Left cardiac atrium (tissue), 4 donors: ENCODE results near the gene ORM1. TPM values are rescaled to one million over a fixed set of nuclear protein-coding genes. Genes with fewer than 3 reads are reported as not detected.

Experiments
- ATAC-seq, 2 donors: fragments of 200-7000 bp; cut with Tn5 transposase; one replicate each; pipeline ENCODE4 v1.9.1; 2020; ENCODE audit warnings: mild to moderate bottlenecking in 2 of 2, moderate library complexity in 2 of 2
- DNase-seq: peaks from one replicate; pipeline ENCODE4 v3.0.0-alpha.2; 2020
- intact Hi-C, 2 donors: fragments of 100-400 bp; cut with DNase I; formaldehyde crosslinking; loops; one replicate each; pipeline versions ENCODE4 v1.14.1 to v1.15.1; 2022 to 2023
- total RNA-seq, 2 donors: library from RNA; stranded (reverse); fragmentation: NEBNext Ultra II Directional; extraction: Animal tissue kit (Norgen Biotek cat#: 25700); gene quantifications; one replicate each; pipeline ENCODE4 v1.2.1, GENCODE V29; 2021
- donor health status: DM: no; HTN: yes; CAD: no.
- donor health status: DM: no; HTN: yes; CAD: no; lungs with severe emphysema.
- donor health status: DM: yes; HTN: yes; CAD: no.
- donor health status: Dilated cardiomyopathy.

Gene ORM1
- total RNA-seq, 2 donors from 2014 or later, result 0.71 to 4.8 TPM

GRCh38 chr9:114367772-114368569 is 45.1 kb downstream of the ORM1 start:
- DNase-seq (no peak), ATAC-seq (no peak)
- intact Hi-C loops, result no loop called here

GRCh38 chr9:114369216-114370130 is 46.6 kb downstream of the ORM1 start:
- intact Hi-C loops, result no loop called here
- no peak for ATAC-seq
- no peak for DNase-seq

GRCh38 chr9:114370251-114370967 is 47.5 kb downstream of the ORM1 start:
- DNase-seq (no peak), ATAC-seq (no peak)
- intact Hi-C loops, result no loop called here

GRCh38 chr9:114370968-114371320 is 48.0 kb downstream of the ORM1 start:
- DNase-seq (no peak), ATAC-seq (no peak)
- intact Hi-C loops, result no loop called here

- ATAC-seq (no peak), DNase-seq (no peak)
- intact Hi-C loops, result no loop called here
Observed at GRCh38 chr9:114371343-114371944, 48.5 kb downstream of the ORM1 start.

GRCh38 chr9:114371973-114372917 is 49.3 kb downstream of the ORM1 start:
- ATAC-seq (peak; percentile 62 to 64), DNase-seq (peak; percentile 36)
- intact Hi-C loops, result no loop called here

GRCh38 chr9:114372921-114373448 is 50.1 kb downstream of the ORM1 start:
- DNase-seq, result peak; percentile 63
- intact Hi-C loops, result no loop called here
- peak; percentile 72 to 77 for ATAC-seq

GRCh38 chr9:114373960-114374730 is 51.2 kb downstream of the ORM1 start:
- ATAC-seq, result no peak
- intact Hi-C loops, result no loop called here
- DNase-seq, result no peak

- intact Hi-C loops, result no loop called here
- DNase-seq (no peak), ATAC-seq (no peak)
Observed at GRCh38 chr9:114374936-114375335, 52.0 kb downstream of the ORM1 start.

- intact Hi-C loops, result no loop called here
- DNase-seq (no peak), ATAC-seq (no peak)
Observed at GRCh38 chr9:114375386-114376175, 52.7 kb downstream of the ORM1 start.

Other genes with a start within 250 kb of the ORM1 start
- gene AMBP, start 244.8 kb upstream of the ORM1 start, total RNA-seq, result under 1 TPM; 0.21 to 0.39 TPM
- under 1 TPM in 1 of 2 donors, not detected in 1; 0.09 TPM for gene KIF12, start 223.8 kb upstream of the ORM1 start, total RNA-seq
- 1 to 10 TPM; 7.0 to 9.2 TPM for gene COL27A1, start 167.6 kb upstream of the ORM1 start, total RNA-seq
- 1 to 10 TPM in 1 of 2 donors, not detected in 1; 1.6 TPM for gene ORM2, start 6.8 kb downstream of the ORM1 start, total RNA-seq
- 10 to 100 TPM in 1 of 2 donors, 1 to 10 TPM in 1; 9.1 to 13.0 TPM for gene AKNA, start 64.9 kb downstream of the ORM1 start, total RNA-seq
- gene WHRN, start 182.4 kb downstream of the ORM1 start, total RNA-seq, result 1 to 10 TPM; 7.0 to 7.8 TPM